Activated CD4-positive, CD25-positive, alpha-beta regulatory T cell (primary cell): Measurements from ENCODE around the gene RNF180.

ENCODE experiments used
- DNase-seq, 4 experiments: peaks; one replicate each; lab custom pipeline; 2025; lab: John Stamatoyannopoulos, UW

The RNF180 gene, protein sequence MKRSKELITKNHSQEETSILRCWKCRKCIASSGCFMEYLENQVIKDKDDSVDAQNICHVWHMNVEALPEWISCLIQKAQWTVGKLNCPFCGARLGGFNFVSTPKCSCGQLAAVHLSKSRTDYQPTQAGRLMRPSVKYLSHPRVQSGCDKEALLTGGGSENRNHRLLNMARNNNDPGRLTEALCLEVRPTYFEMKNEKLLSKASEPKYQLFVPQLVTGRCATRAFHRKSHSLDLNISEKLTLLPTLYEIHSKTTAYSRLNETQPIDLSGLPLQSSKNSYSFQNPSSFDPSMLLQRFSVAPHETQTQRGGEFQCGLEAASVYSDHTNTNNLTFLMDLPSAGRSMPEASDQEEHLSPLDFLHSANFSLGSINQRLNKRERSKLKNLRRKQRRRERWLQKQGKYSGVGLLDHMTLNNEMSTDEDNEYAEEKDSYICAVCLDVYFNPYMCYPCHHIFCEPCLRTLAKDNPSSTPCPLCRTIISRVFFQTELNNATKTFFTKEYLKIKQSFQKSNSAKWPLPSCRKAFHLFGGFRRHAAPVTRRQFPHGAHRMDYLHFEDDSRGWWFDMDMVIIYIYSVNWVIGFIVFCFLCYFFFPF

DNA sequence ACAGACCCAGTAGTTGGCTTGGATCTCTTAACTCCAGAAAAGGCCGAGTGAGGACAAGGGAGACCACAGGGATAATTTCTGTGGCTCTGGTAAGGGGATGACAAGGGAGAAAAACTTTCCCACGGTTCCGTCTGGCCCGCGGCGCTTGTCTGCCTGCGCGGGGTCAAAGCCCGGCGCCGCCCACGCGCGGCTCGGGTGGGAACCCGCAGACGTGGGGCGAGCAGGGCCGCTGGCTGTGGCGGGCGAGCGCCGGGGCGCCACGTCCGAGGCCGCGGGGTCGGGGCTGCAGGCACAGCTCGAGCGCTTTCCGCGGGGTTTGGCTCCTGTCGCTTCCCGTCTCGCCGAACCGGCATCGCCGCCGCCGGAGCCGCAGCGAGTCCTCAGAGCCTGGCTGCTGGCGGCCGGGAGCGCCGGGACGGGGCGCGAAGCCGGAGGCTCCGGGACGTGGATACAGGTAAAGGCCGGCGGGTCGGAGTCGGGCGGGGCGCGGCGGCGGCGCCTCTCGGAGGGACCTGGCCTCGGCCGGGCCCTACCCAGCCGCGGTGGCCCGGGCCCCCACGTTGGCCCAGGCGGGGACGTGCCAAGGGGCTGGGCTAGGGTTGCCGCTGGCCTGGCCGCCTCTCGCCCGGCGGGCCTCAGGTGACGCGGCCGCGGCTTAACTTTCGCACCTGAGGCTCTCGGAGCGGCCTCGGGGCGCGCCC is at the start of gene RNF180:
Gene RNF180, plus strand, starts transcription at position 344 of the 701 bp plus-strand sequence. CDS start 34,965 bp downstream, outside the sequence.
- DNase-seq, result no peak

DNA sequence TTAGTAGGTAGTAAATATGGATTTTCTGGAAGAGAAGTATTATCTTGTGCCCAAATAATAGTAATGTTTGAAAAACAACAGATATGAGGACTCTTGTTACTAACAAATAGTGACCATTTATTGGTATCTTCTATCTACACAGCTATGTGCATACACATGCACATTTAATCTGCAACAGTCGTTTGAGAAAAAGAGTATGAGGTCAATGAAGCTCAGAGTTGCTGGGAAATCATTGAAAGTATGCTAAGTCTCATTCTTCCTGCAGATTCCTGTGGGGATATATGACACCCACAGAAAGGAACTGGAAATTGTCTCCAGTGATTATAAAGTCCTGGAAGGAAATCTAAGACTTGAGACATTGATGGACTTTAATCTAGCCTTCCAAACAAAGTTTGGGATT is 40.1 kb upstream of the RNF180 start:
- DNase-seq, result no peak

DNA sequence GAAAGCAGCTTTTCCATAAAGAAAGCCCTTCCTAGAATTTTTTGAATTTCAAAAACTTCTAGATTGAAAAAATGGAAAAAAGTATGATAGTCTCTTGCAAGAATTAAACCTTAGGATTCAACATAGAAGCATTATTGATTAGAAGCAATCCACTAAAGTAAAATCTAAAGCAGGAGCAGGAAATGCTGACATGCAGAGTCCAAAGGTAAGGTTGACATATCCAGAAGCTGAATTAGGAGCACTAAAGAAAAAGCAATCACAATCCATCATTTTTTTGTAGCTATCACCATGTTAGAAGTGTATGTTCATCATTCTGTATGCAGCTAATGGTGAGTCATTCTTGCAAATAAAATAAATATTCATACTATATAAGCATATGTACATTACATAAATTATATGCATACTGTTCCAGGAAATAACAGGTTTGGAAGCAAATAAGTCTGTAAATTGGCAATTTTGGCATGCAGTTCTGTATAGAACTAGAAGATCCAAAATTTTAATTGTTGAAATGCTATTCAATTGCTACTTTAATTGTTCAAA is 39.4 kb upstream of the RNF180 start:
- no peak for DNase-seq

DNA sequence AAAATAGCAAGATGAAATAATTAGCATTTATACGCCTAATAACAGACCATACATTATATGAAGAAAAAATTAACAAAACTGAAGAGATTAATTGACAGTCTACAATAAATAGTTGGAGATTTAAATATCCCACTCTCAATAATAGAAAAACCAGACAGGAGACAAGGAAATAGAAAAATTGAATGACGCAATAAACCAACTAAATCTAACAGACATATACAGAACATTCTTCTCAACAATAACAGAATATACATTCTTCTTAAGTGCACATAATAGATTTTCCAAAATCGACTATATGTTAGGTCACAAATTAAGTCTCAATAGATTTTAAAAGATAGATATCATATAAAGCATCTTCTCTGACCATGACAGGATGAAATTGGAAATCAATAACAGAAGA is 25.6 kb upstream of the RNF180 start:
- DNase-seq, result no peak

DNA sequence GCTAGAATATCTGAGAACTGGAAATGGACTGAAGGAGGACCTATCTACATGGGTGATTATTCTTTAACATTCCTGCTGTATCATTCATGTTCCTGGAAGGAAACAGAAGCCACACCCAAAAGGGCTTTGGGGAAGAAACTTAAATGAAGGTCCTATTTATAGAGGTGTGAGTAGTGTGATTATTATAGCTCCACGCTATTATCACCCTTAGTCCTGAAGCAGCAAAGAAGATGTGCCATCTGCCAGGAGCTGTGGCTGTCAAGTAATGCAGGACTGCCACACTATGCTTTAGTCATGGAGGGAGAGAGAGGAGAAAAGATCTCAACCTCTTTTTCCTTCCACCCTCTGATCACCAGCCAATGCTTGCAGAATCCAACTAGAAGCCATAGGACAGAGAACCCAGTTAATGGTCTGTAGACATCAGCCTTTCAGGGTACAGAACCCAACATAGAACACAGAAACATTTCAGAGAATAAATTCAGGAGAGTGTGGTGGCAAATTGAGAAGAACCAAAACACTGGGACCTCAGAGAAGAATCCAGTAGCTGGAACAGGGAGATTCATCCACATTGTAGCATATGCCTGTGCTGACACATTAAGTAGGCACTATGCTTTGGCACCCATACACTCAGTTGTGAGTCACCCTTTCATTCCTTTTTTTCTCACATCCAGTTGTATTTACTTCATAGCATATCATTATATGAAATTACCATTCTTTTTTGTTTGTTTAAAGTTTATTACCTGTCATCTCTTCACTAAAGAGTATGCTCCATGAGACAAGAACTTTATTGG is 21.0 kb upstream of the RNF180 start:
- DNase-seq, result no peak

DNA sequence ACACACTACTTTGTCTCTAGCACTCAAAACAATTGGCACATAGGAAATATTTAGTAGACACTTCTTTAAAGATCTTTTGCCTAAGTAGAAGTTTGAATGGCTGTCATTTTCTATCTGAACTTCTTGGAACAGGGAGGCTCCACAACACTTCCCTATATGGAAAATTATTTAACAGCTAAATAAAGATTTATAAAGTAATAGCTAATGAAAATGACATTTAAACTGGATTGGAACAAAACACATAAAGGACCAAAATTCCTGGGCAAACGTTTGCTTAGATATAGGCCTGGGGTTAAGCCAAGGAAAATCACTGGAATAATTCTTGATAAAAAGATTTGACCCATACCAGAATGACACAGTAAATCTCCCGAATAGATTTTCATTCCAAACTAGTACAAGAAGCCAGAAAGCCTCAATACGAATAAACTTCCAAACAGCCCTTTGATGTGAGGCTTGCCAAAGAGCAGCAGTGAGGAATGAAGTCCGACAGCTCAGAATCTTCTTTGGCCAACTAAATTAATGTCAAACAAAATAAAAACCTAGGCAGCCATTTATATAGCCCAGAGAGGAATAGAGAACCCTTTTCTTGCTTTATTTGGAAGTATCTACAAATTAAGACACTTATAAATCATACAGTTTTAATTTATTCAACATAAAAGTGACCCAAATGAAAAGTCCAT is 20.3 kb upstream of the RNF180 start:
- no peak for DNase-seq

DNA sequence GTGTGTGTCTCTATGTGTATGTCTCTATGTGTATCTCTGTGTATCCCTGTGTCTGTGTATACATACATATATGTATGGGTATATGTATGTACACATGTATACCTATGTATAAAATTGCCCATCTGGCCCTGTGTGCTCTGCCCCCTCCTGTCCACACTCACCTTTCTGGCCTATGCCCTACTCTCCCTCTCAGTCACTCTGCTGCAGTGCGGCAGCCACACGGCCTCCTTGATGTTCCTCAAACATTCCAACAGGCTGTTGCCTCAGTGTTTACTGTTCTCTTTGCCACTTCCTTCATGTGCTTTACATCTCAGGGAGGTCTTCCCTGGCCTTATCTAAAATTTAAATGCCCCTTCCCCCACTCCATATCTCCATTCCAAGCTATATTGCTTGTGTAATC is 18.3 kb upstream of the RNF180 start:
- DNase-seq, result no peak

DNA sequence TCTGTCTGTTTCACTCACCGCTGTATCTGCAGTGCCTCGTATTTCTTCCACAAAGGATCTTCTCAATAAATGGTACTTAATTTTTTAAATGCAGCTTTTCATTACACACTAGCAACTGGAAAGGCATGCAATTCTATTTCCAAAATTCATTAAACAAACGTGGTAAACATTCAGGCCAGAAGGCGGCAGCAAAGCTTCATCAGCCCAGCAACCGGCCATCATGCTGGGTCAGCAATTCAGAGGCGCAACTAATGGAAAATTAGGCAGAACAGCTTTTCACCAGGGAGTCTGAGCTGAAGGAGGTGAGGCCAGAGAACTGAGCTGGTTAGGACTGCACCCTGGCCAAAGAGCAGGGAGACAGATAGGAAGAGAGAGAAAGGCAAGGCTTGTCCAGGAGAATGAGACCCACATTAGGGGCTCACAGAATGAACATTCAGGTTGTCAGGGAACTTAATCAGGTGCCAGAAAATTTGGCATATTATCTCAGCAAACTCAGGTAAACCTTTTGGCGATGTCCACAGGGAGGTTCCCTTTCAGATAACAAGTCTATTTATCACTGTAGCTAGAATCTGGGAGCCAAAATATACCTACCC is 17.7 kb upstream of the RNF180 start:
- DNase-seq, result no peak

DNA sequence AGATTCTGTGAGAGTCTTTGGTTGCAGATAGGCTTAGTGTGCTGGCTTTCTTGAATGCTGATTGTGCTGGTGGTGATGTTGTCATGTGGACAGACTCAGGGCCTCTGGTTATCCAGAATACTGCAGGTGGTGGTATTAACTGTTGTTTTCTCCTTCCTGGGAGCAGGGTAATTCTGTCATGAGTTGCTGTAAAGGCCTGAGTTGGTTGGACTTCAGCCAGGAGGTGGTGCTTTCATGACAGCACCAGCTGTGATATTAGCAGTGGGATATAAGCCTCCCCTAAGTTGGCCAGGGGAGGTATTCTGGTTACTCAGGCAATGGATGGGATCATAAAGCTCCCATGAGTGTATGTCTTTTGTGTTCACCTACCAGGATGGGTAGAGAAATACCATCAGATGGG is 16.4 kb upstream of the RNF180 start:
- no peak for DNase-seq

DNA sequence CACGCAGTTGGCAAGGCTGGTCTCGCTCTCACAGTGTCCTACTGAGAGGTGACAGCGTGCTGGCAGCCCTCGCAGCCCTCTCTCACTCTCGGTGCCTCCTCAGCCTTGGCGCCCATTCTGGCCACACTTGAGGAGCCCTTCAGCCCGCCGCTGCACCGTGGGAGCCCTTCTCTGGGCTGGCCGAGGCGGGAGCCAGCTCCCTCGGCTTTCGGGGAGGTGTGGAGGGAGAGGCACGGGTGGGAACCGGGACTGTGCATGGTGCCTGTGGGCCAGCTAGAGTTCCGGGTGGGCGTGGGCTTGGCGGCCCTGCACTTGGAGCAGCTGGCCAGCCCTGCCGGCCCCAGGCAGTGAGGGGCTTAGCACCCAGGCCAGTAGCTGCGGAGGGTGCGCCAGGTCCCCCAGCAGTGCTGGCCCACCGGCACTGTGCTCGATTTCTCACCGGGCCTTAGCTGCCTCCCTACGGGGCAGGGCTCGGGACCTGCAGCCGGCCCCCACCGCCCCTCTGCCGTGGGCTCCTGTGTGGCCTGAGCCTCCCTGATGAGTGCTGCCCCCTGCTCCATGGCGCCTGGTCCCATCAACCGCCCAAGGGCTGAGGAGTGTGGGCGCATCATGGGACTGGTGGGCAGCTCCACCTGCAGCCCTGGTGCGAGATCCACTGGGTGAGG is 15.7 kb upstream of the RNF180 start:
- no peak for DNase-seq

DNA sequence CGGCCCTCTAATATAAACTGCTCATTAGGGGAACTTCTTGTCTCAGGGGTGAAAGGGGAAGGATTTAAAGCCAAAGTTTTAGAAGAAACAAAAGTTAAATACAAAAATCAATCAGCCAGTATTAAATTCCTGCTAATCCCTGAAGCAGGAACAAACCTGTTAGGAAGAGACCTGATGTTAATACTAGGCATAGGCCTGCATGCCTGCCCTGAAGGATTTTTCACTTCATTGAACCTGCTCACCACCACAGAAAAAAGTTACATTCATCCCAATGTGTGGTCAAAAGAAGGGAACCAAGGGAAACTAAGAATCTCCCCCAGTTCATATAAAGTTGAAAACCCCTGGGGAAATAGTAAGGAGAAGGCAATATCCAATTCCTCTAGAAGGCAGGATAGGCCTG is 9.4 kb upstream of the RNF180 start:
- DNase-seq, result no peak

DNA sequence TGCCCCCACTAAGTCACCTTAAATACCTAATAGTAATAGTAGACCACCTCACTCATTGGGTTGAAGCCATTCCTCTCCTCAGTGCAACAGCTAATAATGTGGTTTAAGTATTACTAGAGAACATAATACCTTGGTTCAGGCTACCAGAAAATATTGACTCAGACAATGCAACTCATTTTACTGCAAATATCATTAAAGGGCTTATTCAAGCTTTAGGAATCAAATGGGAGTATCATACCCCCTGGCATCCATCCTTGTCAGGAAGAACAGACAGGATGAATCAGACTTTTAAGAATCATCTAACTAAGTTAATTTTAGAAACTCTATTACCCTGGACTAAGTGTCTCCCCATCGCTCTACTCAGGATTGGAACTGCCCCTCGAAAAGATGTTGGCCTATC is 6.8 kb upstream of the RNF180 start:
- no peak for DNase-seq

DNA sequence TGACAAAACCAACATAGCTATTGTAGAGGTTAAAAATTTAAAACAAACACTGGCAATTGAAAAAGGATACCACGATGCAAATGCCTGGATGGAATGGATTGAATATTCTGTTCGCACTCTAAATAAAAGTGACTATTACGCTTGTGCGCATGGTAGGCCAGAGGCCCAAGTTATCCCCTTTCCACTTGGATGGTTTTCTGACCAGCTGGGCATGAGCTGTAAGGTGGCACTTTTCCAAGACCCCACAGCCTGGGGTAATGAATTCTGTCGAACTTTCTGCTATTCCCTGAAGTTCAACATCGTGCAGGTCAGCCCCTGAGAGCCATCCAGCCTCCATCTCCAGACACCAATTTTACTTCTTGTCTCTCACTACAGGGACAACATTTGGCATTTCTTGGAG is 5.4 kb upstream of the RNF180 start:
- no peak for DNase-seq

DNA sequence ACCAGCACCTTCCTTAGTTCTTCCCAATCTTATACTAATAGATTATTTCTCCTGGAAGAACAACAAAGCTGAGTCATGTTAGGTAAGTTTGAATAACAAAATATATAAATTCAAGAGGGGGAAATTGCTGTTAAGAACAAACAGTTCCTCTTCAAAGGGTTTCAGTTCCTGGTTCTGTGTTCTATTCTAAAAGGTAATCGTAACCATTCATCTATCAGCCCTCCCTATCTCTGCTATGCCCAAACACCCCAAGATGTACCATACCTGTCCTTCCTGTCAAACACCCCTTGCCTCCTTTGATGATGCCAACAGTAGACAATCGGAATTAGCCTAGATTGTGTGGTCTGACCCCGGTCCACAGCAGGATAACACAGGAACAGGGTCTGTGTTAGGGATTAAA is 4.2 kb upstream of the RNF180 start:
- no peak for DNase-seq

DNA sequence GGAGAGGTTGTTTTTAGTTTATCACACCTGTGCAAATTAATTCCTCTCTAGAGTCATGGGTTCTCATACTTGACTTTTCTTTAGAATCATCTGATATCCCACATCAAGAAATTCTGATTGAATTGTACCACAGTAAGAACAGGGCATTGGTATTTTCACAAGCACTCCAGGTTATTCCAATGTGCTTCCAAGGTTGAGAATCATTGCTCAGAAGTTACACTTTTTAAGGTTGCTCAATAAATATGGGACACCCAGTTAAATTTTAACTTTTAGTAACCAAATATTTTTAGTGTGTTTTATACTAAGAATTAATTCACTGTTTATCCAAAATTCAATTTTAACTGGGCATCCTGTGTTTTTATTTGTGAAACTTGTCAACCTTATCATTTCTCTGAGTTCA is 2.5 kb upstream of the RNF180 start:
- DNase-seq, result no peak

DNA sequence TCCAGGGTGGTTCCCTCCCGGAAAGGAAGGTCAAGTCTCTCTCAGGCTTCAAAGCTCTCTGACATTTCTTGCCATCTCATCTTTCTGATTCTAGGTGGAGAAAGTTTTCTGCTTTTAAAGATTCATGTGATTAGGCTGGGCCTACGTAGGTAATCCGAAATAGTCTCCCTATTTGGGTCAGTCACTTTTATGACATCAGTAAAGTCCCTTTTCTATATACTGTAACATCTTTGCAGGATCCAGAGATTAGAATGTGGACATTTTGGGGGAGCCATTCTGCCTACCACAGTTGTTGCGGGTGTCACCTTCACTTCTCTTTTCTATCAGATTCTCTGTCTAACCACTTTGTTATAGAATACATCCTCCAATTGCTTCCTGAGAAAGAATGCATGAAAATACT is 1.9 kb upstream of the RNF180 start:
- no peak for DNase-seq

DNA sequence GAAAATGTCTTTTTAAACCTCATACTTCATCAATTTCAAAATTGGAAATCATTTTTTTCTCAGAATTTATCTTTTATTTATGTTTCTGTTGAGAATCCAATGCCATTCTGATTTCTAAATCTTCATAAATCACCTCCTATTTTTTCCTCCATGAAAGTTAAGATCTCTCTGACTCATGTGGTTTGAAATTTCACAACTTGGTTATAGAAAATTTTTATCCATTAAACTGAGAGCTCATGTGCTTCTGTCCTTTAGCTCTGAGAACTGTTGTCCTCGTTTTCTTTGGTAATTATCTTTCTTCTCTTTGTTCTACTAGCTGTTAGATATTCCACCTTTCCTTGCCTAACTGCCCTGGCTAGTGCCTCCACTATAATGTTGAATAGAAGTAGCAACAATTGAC is 1.5 kb upstream of the RNF180 start:
- DNase-seq, result no peak

DNA sequence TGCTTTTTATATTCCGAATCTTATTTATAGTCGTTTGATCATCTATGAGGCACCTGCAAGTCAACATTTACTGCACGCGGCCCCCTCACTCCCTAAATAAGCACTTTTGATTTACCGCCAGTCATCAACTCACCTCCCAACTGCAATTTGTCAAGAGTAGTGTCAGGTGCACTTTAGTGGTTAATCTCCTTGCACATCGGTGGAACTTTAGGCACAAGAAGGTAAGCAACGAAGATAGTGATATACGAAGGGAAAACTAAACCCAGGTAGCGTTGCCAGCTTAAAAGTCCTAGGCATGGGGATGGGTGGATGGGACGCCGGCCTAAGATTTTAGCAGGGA is 513 bp upstream of the RNF180 start:
- no peak for DNase-seq

DNA sequence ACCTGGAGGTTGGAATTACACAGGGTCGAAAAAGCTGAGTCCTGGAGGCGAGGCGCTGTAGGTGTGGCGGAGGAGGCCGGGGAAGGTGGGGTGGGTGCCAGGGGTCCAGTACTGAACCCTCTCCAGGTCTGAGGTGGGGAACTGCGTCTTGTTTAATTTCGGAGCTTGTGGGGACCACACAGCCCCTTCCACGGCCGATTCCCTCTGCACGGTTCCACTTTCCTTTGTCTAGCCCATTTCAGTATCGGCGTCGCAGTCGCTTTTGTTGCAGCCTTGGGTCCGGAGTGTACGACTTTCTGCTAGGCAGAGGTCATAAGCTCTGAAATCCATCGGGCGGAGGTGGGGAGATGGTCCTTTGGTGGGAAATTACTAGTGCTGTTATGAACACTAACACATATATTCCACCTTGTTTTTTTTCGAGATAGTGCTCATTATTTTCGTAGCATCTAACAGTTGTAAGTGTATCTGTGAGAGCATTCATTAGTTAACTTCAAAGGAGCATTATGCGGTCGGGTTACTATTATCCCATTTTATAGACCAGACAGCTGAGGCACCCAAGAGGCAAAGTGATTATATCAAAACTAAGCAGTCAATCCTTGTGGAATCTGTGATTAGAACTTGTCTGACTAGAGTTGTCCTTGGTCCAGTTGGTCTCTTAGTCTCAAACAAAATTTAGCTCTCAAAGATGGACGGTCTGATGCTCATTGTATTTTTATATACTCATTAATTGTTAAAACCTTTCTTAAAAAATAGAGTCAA is 737 bp downstream of the RNF180 start:
- no peak for DNase-seq

DNA sequence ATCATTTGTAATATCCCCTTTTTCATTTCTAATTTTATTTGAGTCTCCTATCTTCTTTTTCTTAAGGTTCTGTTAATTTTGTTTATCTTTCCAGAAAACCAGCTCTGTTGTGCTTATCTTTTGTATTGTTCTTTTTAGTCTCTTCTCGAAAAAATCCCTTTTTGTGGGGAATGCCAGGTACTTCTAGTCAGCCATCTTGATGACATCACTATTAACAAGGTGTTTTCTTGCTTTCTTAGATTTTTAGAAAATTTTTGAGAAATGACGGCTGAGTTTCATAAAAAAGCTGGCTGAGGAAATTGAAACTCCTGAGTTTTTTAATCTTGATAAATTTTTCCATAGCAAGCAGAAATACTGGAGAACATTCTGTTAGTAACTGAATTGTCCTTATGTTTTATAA is 10.7 kb downstream of the RNF180 start:
- DNase-seq, result no peak
